Stimulated activated CD4-positive, alpha-beta T cell treated with anti-CD3 and anti-CD28 coated beads, Interleukin-4, amount 100 ng/mL, for 48 hours (primary cell): Measurements from ENCODE around the gene MED4.

Source experiments
- DNase-seq, 2 donors: peaks; one replicate each; pipeline ENCODE4 v3.0.0-alpha.2; 2020; ENCODE audit warnings: low read depth in 2 of 2

MED4 gene, protein sequence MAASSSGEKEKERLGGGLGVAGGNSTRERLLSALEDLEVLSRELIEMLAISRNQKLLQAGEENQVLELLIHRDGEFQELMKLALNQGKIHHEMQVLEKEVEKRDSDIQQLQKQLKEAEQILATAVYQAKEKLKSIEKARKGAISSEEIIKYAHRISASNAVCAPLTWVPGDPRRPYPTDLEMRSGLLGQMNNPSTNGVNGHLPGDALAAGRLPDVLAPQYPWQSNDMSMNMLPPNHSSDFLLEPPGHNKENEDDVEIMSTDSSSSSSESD

DNA sequence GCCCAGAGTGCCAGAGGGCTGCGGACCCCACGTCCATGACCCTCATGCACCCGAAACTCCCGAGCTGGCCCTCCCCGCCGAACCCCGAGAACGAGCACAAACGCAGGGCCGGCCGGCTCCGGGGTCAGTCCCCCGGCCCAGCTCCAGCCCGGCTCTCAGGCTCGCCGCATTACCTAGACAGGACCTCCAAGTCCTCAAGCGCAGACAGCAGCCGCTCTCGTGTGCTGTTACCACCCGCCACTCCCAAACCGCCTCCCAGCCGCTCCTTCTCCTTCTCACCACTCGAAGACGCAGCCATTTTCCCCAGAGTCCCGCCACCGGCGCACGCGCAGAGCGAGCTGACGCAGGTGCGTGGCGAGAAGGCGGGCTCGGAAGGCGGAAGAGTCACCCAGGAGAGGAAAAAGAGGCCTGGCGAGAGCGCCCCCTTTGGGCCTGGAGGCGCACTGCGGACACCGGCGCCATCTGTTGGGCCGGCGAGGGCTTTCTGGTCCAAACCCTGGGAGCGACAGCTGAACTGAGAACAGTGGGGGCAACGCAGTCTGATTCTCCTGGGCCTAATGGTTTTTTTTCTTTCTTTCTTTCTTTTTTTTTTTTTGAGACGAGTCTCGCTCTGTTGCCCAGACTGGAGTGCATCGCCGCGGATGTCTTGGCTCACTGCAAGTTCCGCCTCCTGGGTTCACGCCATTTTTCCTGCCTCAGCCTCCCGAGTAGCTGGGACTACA lies at the start of gene MED4:
TSS of gene MED4 (minus strand) at position 324 of the 722 bp plus-strand sequence. CDS start at position 298, 26 bp downstream.
- DNase-seq: peak; percentile 94 to 96

- DNase-seq: no peak
These were observed 49.6 kb upstream of the MED4 start for GRCh38 chr13:48144413-48145035.

GRCh38 chr13:48142436-48142835 lies 47.5 kb upstream of the MED4 start:
- no peak for DNase-seq

DNA sequence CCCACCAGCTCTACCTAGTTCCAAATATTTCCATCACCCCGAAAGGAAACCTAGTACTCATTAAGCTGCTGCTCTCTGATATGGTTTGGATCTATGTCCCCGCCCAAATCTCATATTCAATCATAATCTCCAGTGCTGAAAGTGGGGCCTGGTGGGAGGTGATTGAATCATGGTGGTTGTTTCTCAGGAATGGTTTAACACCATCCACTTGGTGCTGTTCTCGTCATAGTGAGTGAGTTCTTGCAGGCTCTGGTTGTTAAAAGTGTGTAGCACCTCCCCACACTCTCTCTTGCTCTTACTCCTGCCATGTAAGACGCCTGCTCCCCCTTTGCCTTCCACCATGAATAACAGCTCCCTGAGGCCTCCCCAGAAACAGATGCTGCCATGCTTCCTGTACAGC lies 43.4 kb upstream of the MED4 start:
- DNase-seq: peak in 1 of 2 donors; percentile 43

DNA sequence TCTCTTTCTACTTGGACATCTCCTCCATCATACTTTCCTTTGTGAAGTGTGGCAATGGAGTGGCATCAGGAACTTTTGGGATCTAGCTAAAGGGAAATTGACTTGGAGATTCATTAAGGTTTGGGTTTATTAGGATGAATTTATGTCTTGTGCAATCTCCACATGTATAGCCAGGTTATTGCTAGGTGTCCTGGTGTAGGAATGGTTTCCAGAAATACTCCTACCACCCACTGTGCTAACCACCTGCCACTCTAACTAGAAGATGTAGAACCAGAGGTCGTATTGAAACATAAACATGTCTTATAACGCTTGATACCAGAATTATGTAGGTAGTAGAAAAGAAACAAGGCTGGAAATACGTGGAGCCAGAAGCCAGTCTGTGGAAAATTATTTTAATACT lies 38.1 kb upstream of the MED4 start:
- no peak for DNase-seq

- no peak for DNase-seq
These were observed 36.6 kb upstream of the MED4 start for GRCh38 chr13:48131533-48131932.

DNA sequence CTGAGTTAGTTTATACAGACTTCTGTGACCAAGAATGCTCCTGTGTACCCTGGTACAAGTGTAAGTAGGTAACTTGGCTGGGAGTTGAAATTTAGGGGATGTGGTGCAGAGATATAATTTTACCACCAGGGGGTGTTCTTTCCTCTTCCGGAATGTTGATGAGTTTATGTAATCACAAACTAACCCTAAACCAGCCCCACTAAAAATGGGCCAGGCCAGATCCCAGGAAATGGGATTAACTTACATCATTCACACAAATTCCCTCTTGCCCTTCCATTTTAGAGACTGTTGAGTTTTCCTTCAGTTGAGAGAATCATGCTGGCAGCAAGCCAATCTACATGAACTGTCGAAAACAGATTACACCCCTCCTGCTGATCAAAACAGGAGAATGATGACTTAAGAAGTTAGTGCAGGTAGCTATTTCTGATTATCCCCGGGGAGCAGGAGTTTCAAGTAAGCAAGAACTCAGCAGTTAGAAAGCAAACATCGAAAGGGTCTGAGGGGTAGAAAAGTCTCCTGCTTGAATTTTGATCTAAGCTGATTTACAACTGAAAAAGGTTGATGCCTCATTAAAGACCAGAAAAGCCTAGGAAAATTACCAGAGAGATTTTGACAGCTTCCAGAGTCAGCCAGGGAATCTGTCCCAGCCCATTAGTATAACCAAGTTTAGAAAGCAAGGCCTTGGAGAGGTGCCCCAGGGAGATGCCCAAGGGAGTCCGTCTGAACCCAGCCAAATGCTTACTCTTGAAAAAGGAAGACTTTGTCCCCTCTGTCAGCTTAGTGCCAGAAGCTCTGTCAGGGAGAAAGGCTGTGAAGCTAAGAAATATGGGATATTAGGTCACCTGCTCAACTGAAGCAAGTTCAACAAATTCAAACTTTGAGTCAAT lies 32.3 kb upstream of the MED4 start:
- DNase-seq: no peak

- DNase-seq: no peak
These were observed 30.9 kb upstream of the MED4 start for GRCh38 chr13:48125794-48126228.

DNA sequence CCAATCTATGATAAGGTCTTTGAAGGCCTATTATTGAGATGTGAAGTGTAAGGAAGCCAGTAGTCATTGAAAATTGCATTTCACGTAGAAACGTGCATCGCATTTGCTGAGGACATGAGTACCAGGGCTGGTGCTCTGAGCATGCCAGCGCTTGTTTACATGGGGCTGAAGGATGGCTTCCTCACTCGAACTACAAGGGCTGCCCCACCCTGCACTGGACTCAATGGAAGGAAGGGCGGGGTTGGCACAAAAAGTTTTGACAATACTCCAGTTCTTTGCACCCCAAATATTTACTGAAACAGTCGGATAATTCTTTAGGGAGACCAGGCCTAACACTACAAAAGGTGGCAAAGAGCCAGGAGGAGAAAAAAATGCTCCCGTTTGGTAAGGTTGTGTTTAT lies 28.9 kb upstream of the MED4 start:
- DNase-seq: no peak

- DNase-seq: no peak
These were observed 26.8 kb upstream of the MED4 start for GRCh38 chr13:48121733-48122132.

DNA sequence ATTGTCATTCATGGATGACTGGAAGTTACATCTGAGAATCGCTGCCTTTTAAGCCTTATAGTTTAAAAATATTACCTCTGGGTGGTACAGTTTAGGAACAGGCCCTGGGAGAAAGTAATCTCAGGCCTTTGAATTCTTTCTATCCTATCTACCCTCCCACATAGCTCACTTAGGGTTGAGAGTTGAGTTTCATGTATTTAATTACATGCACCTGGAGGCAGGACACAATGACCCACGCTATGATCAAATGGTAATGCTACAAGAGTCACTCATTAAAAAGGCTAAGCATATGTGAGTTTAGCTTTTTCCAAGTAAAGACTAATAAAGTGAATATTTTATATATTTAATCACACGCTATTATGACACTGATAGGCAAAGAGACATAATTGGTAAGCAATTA lies 25.3 kb upstream of the MED4 start:
- DNase-seq: no peak

- DNase-seq: no peak
These were observed 23.1 kb upstream of the MED4 start for GRCh38 chr13:48118030-48118429.

DNA sequence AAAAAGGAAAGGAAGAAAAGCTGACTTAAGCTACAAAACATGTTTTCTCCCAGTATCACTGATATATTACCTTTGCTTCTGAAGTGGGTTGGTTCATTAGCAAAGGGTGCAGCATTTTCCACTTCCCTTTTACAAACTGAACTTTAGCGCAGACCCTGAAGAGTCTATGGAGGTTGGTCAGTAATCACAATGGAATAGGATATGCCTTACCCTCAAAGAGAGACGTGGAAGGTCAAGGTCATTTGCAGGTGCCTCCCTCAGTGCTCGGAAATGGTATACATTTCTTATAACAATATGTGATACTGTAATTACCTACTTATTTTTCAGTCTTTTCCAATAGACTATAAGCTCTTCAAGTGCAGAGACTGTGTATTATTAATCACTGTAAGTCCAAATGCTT lies 21.9 kb upstream of the MED4 start:
- no peak for DNase-seq

DNA sequence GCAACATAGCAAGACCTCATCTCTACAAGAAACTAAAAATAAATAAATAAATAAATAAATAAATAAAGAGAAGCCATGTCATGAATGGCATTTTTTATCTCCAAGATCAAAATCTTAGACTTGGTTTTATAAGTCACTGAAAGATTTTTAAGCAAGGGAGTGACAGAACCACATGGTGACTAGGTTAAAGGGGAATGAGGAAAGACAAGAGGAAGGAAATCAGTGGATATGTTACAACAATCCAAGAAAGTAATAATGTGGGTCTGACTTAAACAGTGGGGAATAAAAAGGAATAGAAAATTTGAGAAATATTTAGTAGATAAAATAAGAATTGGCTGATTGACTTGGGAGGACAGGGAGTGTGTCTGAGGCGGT lies 18.8 kb upstream of the MED4 start:
- DNase-seq: no peak

GRCh38 chr13:48112896-48113755 lies 18.2 kb upstream of the MED4 start:
- no peak for DNase-seq

DNA sequence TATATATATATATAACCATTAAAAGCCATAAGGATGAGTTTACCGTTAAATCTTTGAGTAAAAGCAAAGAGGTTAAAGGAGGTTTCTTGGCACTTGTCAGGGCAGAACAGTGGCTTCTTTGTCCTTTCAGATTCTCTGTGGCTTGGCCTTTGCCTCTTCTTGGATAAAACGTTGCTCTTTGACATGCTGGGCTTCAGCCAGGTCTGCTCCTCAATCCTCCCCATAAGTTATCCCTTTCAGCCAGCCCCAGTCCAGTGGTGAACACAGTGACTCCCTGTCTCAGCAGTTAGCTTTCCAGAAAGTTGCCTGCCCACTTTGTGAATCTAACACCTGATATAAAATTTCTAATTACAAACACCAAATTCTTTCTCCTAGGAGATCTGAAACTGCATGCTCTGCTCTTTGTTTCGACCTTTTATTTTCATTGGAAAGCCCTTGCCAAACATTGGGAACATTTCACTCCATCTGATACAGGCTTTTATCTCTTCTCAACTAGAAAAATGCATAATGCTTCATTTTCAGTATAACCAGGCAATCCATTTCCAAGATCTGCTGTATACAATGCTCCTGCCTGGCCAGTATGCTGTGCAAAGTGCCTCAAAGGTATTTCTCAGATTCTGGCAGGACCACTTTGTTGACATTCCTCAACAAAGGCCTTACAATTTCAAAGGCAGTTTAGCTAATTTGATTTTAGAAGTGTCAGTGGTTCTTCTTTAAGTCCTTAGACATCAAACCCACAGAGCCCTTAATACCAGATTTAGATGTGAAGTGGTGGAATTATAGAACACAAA lies 16.2 kb upstream of the MED4 start:
- DNase-seq: no peak

DNA sequence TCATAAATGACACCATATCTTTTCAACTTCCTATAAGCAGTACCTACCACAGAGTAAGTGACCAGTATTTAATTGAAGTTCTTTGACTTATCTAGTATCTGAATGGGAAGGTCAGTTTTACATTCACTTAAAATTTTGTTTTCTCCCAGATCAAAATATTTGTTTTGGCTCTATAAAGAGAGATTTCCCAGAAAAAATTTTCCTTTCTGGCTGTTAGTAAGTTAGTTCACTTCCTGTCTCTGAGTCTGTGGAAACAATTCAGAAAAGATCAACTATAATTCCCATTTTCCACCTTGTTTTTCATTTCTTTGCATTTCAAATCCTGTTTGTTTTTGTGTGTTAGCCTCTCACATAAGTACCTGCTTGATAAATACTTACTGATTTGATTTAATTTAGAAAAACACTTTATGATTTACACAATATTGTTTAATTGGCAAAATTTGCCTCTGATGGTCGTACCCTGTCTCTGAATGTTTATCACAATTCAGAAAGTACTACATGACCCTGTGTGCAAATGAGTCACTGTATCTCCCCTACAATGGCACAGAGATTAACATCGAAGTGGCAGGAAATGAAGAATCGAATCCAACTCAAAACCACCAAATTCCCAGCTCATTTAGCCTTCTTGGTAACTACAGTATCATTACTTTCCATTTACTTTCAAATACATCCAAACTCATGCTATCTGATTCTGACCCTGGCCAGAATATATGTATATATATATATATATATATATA lies 15.4 kb upstream of the MED4 start:
- no peak for DNase-seq

DNA sequence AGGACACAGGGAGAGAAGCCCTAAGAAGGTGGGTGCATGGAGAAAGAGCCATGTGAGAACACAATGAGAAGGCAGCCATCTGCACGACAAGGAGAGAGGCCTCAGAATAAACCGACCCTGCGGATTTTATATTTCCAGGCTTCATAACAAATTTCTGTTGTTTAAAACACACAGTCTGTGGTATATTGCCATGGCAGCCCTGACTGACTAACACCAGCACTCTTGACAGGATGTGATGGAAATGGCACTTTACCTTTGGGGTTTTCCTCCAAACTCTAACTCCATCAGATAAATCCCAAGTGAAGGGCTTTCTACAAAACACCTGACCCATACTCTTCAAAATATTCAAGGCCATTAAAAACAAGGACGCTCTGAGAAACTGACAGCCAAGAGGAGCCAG lies 13.2 kb upstream of the MED4 start:
- no peak for DNase-seq

GRCh38 chr13:48097793-48098192 lies 2.9 kb upstream of the MED4 start:
- DNase-seq: no peak

GRCh38 chr13:48096670-48097069 lies 1.8 kb upstream of the MED4 start:
- DNase-seq: no peak
